K562 (cell line): Measurements from ENCODE around the gene TMEM86A. TPM values are rescaled to one million over a fixed set of nuclear protein-coding genes. Genes with fewer than 3 reads are reported as not detected.

Experiments
- ATAC-seq: fragments of 200-7000 bp; cut with Tn5 transposase; 3 replicates; pipeline ENCODE4 v1.9.1; 2020; ENCODE audit warnings: moderate library complexity
- BruUV-seq: library from RNA; stranded (reverse); fragments of 400-500 nt; replicated peaks from 2 replicates; lab custom pipeline; 2021; lab: Mats Ljungman, UMichigan
- CTCF ChIA-PET: fragments of 300-600 bp; formaldehyde crosslinking; extraction: SDS; loops from one replicate; lab custom pipeline; 2021; ENCODE audit warnings: low intra/inter-chr PET ratio; lab: Yijun Ruan, JAX
- POLR2A ChIA-PET: fragments of 300-600, 350-650 bp; sonication (Branson Sonifier 250); formaldehyde crosslinking; extraction: SDS; loops from one replicate; lab custom pipeline; 2021; ENCODE audit warnings: antibody characterized with exemption, inconsistent platforms; lab: Yijun Ruan, JAX
- DNase-seq, 4 experiments: peaks; one replicate each; pipeline versions ENCODE4 v3.0.0 to v3.0.0-alpha.2; 2011 to 2018; ENCODE audit warnings: low spot score in 3 of 4, mixed read lengths in 3 of 4; ENCODE audit errors: extremely low read depth in 1 of 4
- FAIRE-seq: peaks from 2 replicates; lab custom pipeline; 2011; peaks lifted over from hg19 to GRCh38; lab: Jason Lieb, UNC
- H2AFZ ChIP-seq: 2 replicates; pipeline ENCODE4 v1.6.0; 2011; ENCODE audit warnings: low read depth, low read length, control low read depth, inconsistent platforms
- H3K27ac ChIP-seq: fragments of 200-600 bp; 3 replicates; pipeline ENCODE4 v1.8.0; 2011; ENCODE audit warnings: low read depth, mild to moderate bottlenecking, control low read depth, inconsistent platforms, low read length, moderate library complexity, mixed read lengths; ENCODE audit errors: extremely low read depth
- H3K27me3 ChIP-seq, 2 experiments: fragments of 300-600 bp in 1 of 2; 2 replicates in 1 of 2; 3 replicates in 1 of 2; pipeline versions ENCODE4 v1.6.0 to v1.8.0; 2011; ENCODE audit warnings: inconsistent platforms in 2 of 2, low read length in 2 of 2, mild to moderate bottlenecking in 1 of 2, mixed read lengths in 1 of 2, moderate library complexity in 1 of 2; ENCODE audit not compliant: control insufficient read depth in 2 of 2, insufficient read depth in 2 of 2
- H3K36me3 ChIP-seq: fragments of 300-600 bp; 3 replicates; pipeline ENCODE4 v1.8.0; 2011; ENCODE audit warnings: mild to moderate bottlenecking, low read length, inconsistent platforms; ENCODE audit not compliant: control insufficient read depth, insufficient read depth
- H3K4me1 ChIP-seq, 2 experiments: fragments of 200-600 bp in 1 of 2; replicated peaks in 1 of 2; 2 replicates in 1 of 2; 3 replicates in 1 of 2; pipeline versions ENCODE4 v1.5.1 to v1.8.0; 2011; ENCODE audit warnings: inconsistent platforms in 2 of 2, low read length in 2 of 2, mild to moderate bottlenecking in 1 of 2, mixed read lengths in 1 of 2, moderate library complexity in 1 of 2; ENCODE audit not compliant: control insufficient read depth in 2 of 2, insufficient read depth in 2 of 2
- H3K4me2 ChIP-seq: 2 replicates; pipeline ENCODE4 v1.6.1; 2011; ENCODE audit warnings: low read length, control low read depth, inconsistent platforms, mixed read lengths; ENCODE audit not compliant: insufficient read depth
- H3K4me3 ChIP-seq: fragments of 200-600 bp; sonication (generic), shearing (Covaris generic); 2 replicates; pipeline ENCODE4 v1.5.1; 2016; ENCODE audit warnings: control low read depth, inconsistent platforms
- H3K79me2 ChIP-seq: fragments of 200-600 bp; 3 replicates; pipeline ENCODE4 v1.8.0; 2011; ENCODE audit warnings: low read length, inconsistent platforms; ENCODE audit not compliant: control insufficient read depth, insufficient read depth
- H3K9ac ChIP-seq, 2 experiments: 2 replicates each; pipeline versions ENCODE4 v1.6.0 to v1.6.1; 2011; ENCODE audit warnings: low read depth in 2 of 2, low read length in 2 of 2, control low read depth in 1 of 2, inconsistent platforms in 1 of 2, mild to moderate bottlenecking in 1 of 2, mixed read lengths in 1 of 2; ENCODE audit not compliant: insufficient read depth in 1 of 2
- H3K9me1 ChIP-seq: one replicate; pipeline ENCODE4 v1.6.0; 2011; ENCODE audit warnings: inconsistent platforms, mild to moderate bottlenecking, low read length, moderate library complexity; ENCODE audit not compliant: control insufficient read depth, insufficient read depth
- H3K9me3 ChIP-seq: replicated peaks from 2 replicates; pipeline ENCODE4 v1.5.1; 2011; ENCODE audit warnings: low read depth, low read length, inconsistent platforms; ENCODE audit not compliant: control insufficient read depth, insufficient read depth
- H4K20me1 ChIP-seq: replicated peaks from 2 replicates; pipeline ENCODE4 v1.6.1; 2011; ENCODE audit warnings: low read length, inconsistent platforms, mixed read lengths; ENCODE audit not compliant: control insufficient read depth, insufficient read depth
- EZH2 ChIP-seq: IDR thresholded peaks from 2 replicates; pipeline ENCODE4 v1.6.1; 2012; ENCODE audit warnings: low read depth, mild to moderate bottlenecking, inconsistent platforms, low read length, borderline replicate concordance
- FOSL1 ChIP-seq: fragments of 200-800 bp; sonication (Bioruptor generic); conservative IDR thresholded peaks from 2 replicates; pipeline ENCODE4 v1.6.1; 2016; ENCODE audit warnings: missing genetic modification characterization, missing compliant biosample characterization
- FOXJ3 ChIP-seq: sonication (generic); formaldehyde crosslinking; IDR thresholded peaks from 2 replicates; pipeline ENCODE4 v1.4.0; 2020; ENCODE audit warnings: mild to moderate bottlenecking, missing genetic modification reagents
- GTF2F1 ChIP-seq: IDR thresholded peaks from 2 replicates; pipeline ENCODE4 v1.6.1; 2011; ENCODE audit warnings: low read depth, low read length, improper control_type of control experiment
- HDAC6 ChIP-seq: IDR thresholded peaks from 2 replicates; pipeline ENCODE4 v1.6.1; 2012; ENCODE audit warnings: low read depth, mild to moderate bottlenecking, control low read depth, inconsistent platforms, low read length, moderate library complexity
- KDM1A ChIP-seq, 2 experiments: fragments of 450-650 bp; IDR thresholded peaks; 2 replicates each; pipeline ENCODE4 v1.6.1; 2016; ENCODE audit warnings: mild to moderate bottlenecking in 2 of 2
- KDM2B ChIP-seq: fragments of 250-450 bp; sonication (Bioruptor Pico); IDR thresholded peaks from 2 replicates; pipeline ENCODE4 v1.8.0; 2021; ENCODE audit warnings: mild to moderate bottlenecking, moderate library complexity
- NR2C2 ChIP-seq, 2 experiments: fragments of 200-800 bp in 1 of 2; sonication (Bioruptor generic) in 1 of 2; sonication (generic) in 1 of 2; formaldehyde crosslinking in 1 of 2; IDR thresholded peaks; 2 replicates each; pipeline versions ENCODE4 v1.6.1 to v1.8.0; 2016 to 2022; ENCODE audit warnings: mild to moderate bottlenecking in 1 of 2, missing compliant biosample characterization in 1 of 2, missing genetic modification characterization in 1 of 2, missing genetic modification reagents in 1 of 2
- PCBP1 ChIP-seq: fragments of 200-400 bp; formaldehyde crosslinking; IDR thresholded peaks from 2 replicates; pipeline ENCODE4 v1.6.1; 2018; ENCODE audit warnings: mild to moderate bottlenecking, low read depth, low read length; ENCODE audit not compliant: poor library complexity, severe bottlenecking
- RFX5 ChIP-seq: IDR thresholded peaks from 2 replicates; pipeline ENCODE4 v1.6.1; 2011; ENCODE audit warnings: low read depth, mild to moderate bottlenecking, improper control_type of control experiment, low read length
- SMARCC2 ChIP-seq: fragments of 450-650 bp; IDR thresholded peaks from 2 replicates; pipeline ENCODE4 v1.6.1; 2017; ENCODE audit warnings: antibody characterized with exemption, moderate library complexity, mild to moderate bottlenecking, low read depth
- SP1 ChIP-seq: sonication (generic); formaldehyde crosslinking; IDR thresholded peaks from 2 replicates; pipeline ENCODE4 v1.8.1; 2022; ENCODE audit warnings: mild to moderate bottlenecking, missing genetic modification reagents
- TRIM28 ChIP-seq: fragments of 450-650 bp; IDR thresholded peaks from 2 replicates; pipeline ENCODE4 v1.6.1; 2017
- ZNF165 ChIP-seq: fragments of 250-450 bp; sonication (Bioruptor Pico); IDR thresholded peaks from 2 replicates; pipeline ENCODE4 v1.4.0; 2020; ENCODE audit warnings: borderline replicate concordance
- ZNF3 ChIP-seq: fragments of 250-450 bp; sonication (Bioruptor Pico); IDR thresholded peaks from 2 replicates; pipeline ENCODE4 v1.5.0; 2021; ENCODE audit warnings: mild to moderate bottlenecking, moderate library complexity
- WGBS: fragments of 100-300 bp; shearing (Covaris generic); methylation state at CpG from one replicate; pipeline ENCODE4 v1.1.6; 2016; ENCODE audit warnings: low coverage, mixed read lengths; ENCODE audit not compliant: insufficient coverage; ENCODE audit errors: missing lambda C conversion rate; 5-methylcytosine and 5-hydroxymethylcytosine counted together
- in situ Hi-C: fragments of 300-500 bp; cut with MboI; formaldehyde crosslinking; loops from 4 replicates; pipeline ENCODE4 v1.15.0; 2018; ENCODE audit warnings: inconsistent platforms, mixed read lengths
- intact Hi-C: fragments of 100-400 bp; cut with micrococcal nuclease; formaldehyde crosslinking; loops from 2 replicates; pipeline ENCODE4 v1.14.2; 2022
- polyA plus RNA-seq, 8 experiments: library from polyadenylated mRNA; depleted of rRNA in 4 of 8; stranded (reverse) in 5 of 8; unstranded in 3 of 8; fragments of >200 nt; fragmentation: Nextera tagmentation in 2 of 8; fragmentation: Illumina TruSeq in 1 of 8; extraction: Ambion mirVana in 2 of 8; extraction: Trizol in 1 of 8; gene quantifications; 2 replicates each; pipeline versions ENCODE4 v1.2.1 to v1.2.3, GENCODE V29; 2011 to 2014; ENCODE audit warnings: inconsistent platforms in 1 of 8, missing spikeins in 1 of 8
- total RNA-seq, 7 experiments: library from RNA; depleted of rRNA in 6 of 7; stranded (reverse); fragments of >200 nt in 6 of 7; fragmentation: Illumina TruSeq in 2 of 7; extraction: Trizol in 2 of 7; gene quantifications; 2 replicates each; pipeline versions ENCODE4 v1.2.1 to v1.2.3, GENCODE V29; 2011 to 2021; ENCODE audit warnings: low replicate concordance in 1 of 7
- TF ChIP-seq, protein P1 (sequence below): sonication (generic); formaldehyde crosslinking; IDR thresholded peaks from 2 replicates; pipeline ENCODE4 v1.8.0; 2022; ENCODE audit warnings: missing genetic modification reagents, mild to moderate bottlenecking, borderline replicate concordance

TMEM86A gene
- total and polyA plus RNA-seq, 9 of the 15 experiments (the other 6 are each of a cell fraction or from before 2014, with no cell fraction given): 0.22 to 1.3 (median 0.40) TPM; not detected in 2

DNA sequence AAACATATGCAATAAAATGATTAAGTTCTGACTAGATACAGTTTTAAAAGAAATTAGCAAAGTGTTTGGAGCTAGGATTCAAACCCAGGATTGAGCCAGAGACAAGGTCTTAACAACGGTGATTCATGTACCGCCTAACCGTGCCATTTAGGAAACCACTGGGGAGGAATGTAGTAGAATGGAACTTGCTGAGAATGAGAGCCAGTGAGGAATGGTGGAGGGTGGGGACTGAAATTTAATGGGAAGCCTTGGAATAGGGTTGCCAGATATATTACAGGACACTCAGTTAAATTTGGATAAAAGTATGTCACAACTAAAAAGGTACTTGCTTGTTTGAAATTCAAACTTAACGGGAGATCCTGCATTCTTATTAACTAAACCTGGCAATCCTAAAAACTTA lies 30.4 kb upstream of the TMEM86A start:
- POLR2A ChIA-PET: no interaction called here
- in situ Hi-C loops: no loop called here
- H3K4me1 ChIP-seq: peaks cover 5 to 6% of the 10 kb centered on the region in 2 experiments
- WGBS: 69% methylated on average over 4 of the region's 4 CpGs
- peaks cover 4 to 7% of the 10 kb centered on the region in 2 experiments; a peak in 3 of 5 replicates for H3K27me3 ChIP-seq
- TF ChIP-seq HDAC6 (no peak), NR2C2 (CRISPR knock-in tag; IDR thresholded peaks at IDR 0.05) (no peak), NR2C2 (tag; IDR thresholded peaks at IDR 0.05) (no peak), FOSL1 (tag) (no peak), FOXJ3 (CRISPR knock-in tag) (no peak), TRIM28 (no peak), GTF2F1 (no peak), ZNF3 (CRISPR knock-in tag) (no peak), EZH2 (no peak), PCBP1 (no peak), SMARCC2 (no peak), KDM1A (IDR thresholded peaks at IDR 0.05) (no peak), SP1 (CRISPR knock-in tag) (no peak), RFX5 (no peak), ZNF165 (no peak), KDM2B (no peak)
- TF ChIP-seq, protein P1, sequence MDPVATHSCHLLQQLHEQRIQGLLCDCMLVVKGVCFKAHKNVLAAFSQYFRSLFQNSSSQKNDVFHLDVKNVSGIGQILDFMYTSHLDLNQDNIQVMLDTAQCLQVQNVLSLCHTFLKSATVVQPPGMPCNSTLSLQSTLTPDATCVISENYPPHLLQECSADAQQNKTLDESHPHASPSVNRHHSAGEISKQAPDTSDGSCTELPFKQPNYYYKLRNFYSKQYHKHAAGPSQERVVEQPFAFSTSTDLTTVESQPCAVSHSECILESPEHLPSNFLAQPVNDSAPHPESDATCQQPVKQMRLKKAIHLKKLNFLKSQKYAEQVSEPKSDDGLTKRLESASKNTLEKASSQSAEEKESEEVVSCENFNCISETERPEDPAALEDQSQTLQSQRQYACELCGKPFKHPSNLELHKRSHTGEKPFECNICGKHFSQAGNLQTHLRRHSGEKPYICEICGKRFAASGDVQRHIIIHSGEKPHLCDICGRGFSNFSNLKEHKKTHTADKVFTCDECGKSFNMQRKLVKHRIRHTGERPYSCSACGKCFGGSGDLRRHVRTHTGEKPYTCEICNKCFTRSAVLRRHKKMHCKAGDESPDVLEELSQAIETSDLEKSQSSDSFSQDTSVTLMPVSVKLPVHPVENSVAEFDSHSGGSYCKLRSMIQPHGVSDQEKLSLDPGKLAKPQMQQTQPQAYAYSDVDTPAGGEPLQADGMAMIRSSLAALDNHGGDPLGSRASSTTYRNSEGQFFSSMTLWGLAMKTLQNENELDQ (CRISPR knock-in tag): no peak
- no peaks in the 10 kb centered on the region for H3K9me3 ChIP-seq
- no peaks in the 10 kb centered on the region for H3K9me1 ChIP-seq
- H3K79me2 ChIP-seq: no peaks in the 10 kb centered on the region
- DNase-seq (no peak), FAIRE-seq (no peak), ATAC-seq (no peak)
- intact Hi-C loops: loop anchor here (1.0 kb wide), 1 partner anchor 64 kb away; no protein-coding TSS in a partner anchor
- no peak overlapping the region for H3K27ac ChIP-seq
- CTCF ChIA-PET: no interaction called here
- H3K4me3 ChIP-seq: no peak overlapping the region
- no peaks in the 10 kb centered on the region for H3K36me3 ChIP-seq
- no peaks in the 10 kb centered on the region for H4K20me1 ChIP-seq
- no peak overlapping the region for H3K9ac ChIP-seq
- H2AFZ ChIP-seq: no peak overlapping the region
- BruUV-seq: no TSS peak
- no peak overlapping the region; the same call in 1 of the 2 replicates for H3K4me2 ChIP-seq
